GM18517 (cell line): Measurements from ENCODE around the gene LURAP1L.

ENCODE experiments used
- ATAC-seq: cut with Tn5 transposase; IDR thresholded peaks from one replicate; pipeline ENCODE4 v1.9.1; 2021; ENCODE audit warnings: mild to moderate bottlenecking, moderate library complexity; ENCODE audit not compliant: unreplicated experiment

Gene LURAP1L, protein sequence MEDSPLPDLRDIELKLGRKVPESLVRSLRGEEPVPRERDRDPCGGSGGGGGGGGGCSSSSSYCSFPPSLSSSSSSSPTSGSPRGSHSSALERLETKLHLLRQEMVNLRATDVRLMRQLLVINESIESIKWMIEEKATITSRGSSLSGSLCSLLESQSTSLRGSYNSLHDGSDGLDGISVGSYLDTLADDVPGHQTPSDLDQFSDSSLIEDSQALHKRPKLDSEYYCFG

DNA sequence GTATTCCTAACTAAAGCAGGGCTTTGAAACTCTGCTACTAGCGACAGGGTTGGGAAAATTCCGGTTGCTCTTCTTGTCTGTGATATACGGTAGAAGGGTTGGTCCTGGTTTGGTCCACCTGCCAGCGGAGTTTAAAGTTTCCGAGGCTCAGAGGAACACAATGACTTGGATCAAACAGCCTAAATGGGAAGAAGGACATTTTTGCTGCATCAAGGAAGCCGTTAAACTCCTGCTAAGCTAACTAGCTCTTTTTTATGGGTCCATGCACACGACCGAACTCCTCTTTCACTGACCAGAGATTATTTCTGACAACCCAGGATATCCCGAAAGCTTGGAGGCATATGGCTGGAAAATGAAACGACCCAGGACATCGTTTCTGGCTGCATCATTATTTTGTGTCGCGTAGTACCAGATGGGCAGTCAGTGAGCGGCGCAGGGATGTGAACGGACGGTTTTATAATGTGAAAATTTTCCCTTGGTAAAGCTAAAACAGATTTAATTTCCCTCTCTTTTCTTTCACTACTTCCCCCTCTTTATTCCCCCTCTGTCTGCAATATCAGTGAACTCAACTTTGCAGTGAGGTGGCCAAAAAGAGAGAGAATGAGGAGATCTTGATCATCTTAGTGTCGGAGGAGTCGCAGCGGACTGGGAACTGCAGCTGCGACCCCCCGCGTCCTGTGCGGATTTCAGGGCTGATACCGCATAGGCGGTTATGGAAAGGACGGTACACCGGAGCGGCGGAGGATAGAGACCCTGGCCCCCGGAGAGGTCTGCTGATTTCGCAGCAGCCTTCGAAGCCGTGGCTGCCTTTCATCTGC is at the start of gene LURAP1L:
Gene LURAP1L, plus strand, starts transcription at position 160 of the 818 bp plus-strand sequence. CDS start 696 bp downstream, outside the sequence.
- no peak for ATAC-seq

DNA sequence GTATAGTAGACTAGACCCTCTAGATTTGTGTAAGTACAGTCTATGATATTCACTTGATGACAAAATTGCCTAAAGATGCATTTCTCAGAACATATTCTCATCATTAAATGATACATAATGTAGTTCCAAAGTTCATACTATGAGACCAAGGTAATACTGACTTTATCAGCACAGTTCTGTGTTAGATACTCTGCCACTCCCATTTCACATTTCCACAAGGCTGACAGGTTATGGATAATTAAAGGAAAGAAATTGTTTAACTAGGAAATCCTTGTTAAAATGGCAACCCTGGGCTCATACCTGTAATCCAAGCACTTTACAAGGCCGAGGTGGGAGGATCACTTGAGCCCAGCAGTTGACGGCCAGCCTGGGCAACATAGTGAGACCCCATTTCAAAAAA is 48.0 kb upstream of the LURAP1L start:
- ATAC-seq: no peak

DNA sequence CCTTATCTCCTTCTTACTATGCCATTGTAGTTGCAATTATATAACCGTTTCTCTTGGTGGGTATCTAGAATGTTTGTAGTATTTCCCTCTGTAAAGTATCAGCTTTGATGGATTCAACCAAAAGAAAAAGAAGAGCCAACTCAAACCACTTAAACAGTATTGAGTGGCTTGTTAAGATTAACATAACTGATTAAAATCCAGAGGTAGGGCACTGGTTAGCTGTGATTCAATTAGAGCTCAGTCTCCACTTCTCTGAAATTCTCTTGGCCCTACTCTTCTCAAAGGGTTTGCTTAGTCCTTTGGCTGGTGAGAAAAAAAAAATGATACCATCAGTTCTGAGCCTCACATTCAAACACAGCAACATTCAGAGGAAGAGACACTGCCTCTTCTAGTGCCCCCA is 44.6 kb upstream of the LURAP1L start:
- ATAC-seq: no peak

DNA sequence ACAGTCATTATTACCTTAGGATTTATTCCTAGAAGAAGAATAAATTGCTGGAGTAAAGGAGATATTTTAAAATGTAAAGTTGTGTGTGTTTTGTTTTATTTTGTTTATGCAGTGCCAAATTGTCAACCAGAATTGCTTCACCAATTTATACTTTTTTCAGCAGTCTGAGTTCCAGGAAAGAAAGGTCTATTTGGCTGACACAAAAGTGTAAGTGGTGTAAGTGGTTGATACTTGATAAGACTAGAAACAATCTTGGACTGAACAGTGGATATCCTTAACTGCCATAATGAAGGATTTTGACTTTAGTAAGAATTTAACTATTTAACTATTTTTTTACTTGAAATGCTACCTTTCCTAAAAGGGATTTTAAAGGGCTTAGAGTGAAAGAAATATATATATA is 43.9 kb upstream of the LURAP1L start:
- no peak for ATAC-seq

DNA sequence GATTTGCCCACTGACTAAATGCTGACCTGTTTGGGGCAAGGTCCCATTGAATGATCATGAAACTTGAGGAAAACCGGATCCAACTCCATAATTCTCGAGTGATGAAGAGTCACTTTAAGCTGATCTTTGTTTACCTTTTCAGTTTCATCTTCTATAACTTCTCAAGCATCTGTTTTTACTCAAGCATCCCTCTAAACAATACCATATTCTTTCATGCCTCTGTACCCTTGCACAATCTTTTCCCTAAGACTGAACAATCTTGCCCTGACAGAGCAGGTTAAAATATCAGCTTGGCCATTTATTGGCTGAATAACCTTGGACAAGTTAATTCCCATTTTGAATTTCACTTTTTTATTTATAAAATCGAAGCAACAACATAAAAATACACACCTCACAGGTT is 41.8 kb upstream of the LURAP1L start:
- no peak for ATAC-seq

DNA sequence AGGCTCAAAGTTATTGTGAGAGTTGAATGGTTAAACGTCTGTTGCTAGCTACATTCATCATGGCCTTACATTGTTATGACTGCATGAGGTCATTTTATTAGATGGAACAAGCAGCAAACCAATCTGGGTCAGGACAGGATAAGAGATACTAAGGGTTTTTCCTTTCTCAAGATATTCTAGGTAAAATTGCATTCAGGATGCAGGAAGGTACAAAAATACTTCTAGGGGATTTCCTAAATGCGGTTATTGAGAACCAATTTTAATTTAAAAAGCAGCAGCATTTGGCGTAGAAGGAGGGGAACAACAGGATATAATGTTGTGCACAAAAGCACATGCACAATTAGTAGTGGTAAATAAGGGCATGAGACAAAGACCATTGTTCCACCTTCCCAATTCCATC is 39.2 kb upstream of the LURAP1L start:
- no peak for ATAC-seq

DNA sequence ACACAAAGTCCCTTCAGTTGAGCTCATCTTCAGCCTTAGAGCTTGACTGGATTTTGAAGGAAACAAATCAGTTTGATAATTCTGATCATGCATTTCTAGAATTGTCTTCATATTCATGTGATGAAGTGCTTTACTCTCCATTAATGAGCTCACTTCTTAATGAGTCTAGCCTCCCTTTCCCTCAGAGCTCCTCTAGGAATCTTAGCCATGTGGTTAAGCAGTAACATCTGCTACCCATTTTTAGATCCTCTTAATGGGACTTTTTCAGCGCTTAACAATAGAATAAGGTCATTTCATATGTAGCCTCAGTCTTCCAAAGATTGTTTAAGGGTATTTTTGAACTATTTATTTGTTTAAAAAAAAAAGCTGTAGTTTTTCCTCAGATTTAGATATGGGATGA is 36.9 kb upstream of the LURAP1L start:
- ATAC-seq: no peak

DNA sequence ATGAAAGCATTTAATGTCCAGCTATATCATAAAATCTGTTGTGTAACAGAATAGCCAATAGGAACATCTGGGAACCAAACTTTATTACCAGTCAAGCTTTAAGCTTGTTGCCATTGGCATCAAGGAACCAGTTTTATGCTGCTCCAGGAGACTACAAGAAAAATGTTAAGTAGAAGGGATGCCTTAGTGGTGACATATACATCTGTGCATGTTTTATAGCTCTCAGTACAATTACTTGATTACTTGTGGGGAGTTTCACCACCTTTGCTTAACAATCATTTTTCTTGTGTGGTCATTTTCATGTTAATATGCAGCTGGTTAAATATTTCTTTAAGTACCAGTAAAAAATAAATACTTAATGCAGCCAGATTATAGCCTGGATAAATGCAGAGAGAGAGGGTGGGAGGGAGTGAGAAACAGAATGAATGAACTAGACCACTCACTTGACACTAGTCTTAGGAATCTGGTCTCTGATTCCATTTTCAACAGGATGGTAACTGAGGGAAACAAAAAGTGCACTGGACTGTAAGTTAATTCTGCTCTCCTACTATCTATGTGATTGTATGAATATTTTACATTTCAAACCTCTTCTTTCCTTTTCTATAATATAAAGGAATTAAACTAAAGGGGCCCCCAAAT is 35.7 kb upstream of the LURAP1L start:
- ATAC-seq: no peak

DNA sequence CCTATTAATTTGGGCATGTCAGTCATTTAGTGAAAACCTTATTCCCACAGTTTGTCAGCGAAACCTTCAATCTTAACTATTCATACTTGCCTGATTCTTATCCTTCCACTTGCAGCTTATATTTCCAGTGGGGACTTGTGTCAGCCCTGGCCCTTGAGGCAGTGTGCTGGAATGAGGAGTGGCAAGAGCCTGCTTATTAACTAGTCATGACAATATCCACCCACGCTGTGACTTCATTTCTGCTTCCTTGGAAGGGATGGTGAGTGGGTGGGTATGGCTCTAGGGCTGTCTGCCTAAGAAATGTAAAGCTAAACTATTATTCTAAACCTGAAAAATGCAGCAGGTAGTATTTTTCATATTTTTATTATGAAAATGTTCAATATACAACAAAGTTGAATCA is 34.0 kb upstream of the LURAP1L start:
- ATAC-seq: no peak

DNA sequence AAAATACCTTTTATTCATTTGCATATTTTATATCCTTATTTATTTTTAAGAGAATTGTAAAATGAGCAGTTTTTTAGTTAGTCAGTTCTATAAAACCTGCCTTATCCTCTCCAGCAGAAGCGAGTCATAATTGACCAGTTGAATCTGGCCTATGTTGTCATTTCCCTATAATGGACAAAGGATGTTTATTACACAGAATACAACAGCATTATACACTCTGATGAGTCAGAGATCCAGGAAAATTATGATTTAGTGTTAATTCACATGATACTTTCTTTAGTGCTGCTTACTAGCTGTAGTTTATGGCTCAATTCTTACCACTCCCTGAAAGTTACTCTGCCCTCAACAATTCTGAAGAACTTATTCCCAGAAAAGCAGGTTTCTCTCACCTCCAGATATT is 26.8 kb upstream of the LURAP1L start:
- ATAC-seq: no peak

DNA sequence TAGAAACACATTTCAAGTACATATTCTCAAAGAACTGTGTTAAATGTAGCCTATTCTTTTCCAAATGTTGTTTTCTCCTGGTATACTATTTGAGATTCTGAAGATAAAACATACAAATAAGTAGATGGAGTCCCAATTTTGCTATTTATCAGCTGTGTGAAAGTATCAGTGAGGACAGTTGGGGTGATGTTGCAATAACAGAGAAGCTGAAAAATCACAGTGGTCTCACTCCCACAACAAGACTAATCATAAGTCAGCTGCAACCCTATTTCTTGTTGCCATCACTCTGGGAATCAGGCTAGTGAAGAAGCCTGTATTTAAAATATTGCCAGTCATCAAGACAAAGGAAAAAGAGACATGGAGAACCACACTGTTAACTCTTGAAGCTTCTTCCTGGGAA is 25.9 kb upstream of the LURAP1L start:
- ATAC-seq: no peak

DNA sequence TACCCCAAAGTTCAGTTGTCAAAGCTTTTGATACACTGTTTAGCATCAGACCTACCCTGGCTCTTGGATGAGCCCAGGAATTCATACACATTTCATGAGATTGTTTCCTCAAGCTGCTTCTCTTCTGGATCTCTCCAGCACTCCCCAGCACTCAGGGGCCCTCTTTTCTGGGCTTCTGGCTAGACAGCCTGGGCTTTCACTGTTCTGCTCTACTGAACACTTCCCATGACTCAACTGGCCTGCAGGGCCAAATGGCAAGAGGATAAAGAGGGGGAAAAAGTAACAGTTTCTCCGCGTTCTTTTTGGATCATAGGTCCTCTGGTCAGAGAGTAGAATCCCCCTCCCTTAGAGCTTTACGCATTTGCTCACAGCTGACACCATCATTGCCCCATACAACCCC is 20.9 kb upstream of the LURAP1L start:
- no peak for ATAC-seq

DNA sequence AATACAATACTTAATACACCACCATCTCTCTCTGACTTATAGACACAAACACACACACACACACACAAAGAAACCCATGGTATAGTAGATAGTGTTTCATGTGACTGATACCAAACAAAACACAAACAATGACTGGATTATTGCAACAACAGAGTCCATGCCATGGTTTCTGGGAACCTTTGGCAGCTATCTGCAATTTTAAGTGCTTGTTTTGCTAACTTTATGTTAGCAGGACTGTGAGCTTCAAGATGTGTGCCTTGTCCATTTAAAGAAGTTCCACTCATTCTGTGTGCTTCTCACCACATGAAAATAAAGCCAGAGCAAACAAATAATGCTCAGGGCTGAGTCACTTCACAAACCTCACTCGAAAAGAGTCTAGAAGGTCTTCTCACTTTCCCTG is 15.1 kb upstream of the LURAP1L start:
- no peak for ATAC-seq

DNA sequence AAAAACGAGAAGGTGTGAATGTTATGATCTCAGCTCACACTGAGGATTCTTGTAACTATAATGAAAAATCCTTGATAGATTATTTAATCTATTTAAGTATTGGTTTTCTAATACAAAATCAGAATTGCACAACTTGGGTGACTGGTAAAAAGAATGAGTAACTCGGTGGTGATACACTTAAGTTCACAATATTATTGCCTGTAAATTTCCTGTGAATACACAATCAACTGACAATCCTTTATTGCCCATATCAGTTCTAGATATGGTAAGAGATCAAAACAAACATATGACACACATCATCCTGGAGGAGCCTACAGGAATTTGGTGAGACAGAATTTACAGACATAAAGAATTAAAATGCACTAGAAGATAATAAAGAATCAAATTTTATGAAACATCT is 14.1 kb upstream of the LURAP1L start:
- ATAC-seq: no peak

DNA sequence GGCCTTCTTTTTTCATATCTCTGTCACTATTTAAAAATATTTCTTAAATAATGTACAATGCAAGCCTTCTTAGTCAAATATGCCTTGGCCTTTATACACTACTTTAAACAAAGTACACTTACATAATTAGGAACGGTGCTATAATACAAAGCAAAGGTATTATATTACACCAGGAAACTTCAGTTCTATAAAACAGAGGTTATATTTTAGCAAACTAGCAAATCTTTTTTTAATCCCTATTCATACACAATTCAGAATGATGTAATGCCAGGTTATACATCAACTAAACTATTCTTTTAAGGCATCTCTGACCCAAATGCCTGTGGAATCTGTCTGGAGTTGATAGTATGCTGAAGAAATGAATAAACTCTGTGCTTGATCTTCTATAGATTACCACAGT is 10.7 kb upstream of the LURAP1L start:
- ATAC-seq: no peak

DNA sequence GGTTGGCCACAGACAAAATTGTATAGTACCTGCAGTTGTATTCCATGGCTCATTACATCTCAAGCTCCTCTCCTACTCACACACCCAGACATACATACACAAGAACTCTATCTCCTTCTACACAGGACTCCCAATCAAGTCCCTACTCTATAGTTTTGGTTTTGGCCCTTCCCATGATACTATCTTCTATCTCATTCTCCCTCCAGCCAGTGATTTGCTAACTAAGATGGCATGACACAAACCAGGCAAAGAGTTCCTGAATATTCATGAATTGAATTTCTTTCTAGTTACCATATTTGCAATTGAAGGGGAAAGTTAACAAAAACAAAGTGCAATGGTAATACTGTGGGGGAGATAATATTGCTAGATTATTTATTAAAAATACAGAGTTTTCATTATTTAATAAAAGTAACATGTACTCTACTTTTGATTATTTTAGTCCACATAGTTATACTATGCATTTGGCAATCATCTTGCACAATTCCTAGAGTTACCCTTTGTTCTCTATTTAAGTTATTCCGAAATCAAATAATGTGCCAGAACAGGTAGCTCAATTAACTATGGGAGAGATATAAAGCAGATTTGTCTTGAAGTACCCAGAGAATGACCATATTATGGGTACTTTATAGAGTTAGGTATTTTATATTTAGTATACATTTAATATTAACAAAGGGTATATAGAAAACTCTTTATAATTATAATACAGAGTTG is 9.6 kb upstream of the LURAP1L start:
- ATAC-seq: no peak

DNA sequence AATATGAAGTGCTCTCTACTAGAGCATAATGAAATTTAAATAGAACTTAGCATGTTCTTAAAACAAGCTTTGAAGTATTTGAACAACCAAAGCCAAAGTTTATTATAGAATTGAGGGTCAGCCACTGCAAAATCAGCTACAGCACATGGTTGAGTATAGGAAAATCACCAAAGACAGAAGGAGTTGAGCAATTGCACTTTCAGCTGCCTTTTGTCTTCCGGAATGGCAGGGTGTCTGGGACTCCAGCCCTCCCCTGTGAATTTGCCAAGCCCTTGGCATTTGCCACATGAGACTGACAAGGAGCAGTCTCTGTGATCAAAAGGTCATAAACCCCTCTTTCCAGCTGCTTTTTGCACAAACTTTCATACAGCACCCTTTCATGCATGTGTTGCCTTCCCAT is 8.5 kb upstream of the LURAP1L start:
- no peak for ATAC-seq

DNA sequence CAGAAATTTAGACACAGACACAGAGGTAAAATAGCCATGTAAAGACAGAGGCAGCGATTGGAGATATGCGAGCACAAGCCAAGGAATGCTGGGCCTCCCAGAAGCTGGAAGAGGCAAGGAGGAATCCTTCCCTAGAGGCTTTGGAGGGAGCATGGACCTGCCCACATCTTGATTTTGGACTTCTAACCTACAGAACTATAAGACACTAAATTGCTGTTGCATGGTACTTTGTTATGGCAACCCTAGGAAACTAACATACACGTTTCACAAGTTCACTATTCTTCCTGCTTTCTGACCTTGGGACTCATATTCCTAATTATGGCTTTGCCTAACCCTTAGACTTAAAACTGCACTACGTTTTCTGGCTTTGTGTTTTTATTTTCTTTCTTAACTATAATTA is 4.6 kb upstream of the LURAP1L start:
- ATAC-seq: no peak

DNA sequence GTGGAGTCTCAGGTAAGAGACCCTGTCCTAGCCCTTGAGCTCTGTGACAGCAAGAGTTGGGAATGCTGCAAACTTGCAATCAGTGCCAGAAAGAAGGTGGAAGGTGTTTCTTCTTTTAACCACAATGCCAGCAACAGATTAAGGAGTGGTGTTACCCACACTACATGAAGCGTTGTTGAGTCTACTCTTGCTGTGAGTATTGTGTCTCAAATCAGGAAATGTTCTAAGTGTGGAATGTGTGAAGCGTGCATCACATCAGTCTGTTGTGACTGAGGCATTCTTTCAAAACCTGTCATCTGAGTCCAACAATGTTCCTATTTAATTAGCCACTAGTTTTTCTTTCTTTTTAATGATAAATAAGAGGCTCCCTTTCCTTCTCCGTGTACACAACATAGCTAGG is 2.9 kb upstream of the LURAP1L start:
- ATAC-seq: no peak

DNA sequence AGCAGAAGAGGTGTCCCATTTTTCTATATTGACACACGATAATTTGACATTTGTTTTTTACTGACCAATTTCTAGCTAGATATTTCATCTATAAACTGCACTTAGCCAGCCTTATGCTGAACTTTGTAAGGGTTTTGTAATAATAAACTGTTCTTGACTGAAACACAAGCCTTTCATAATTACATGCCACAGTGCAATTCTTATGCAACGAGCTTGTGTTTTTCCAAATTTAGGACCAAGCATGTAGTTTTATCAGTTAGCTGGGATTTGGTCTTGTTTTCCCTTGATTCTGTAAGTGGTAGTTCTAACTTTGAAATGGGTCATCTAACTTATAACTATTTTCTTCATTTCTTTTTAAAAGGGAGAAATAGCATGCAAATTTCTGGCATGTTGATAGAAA is 1.3 kb upstream of the LURAP1L start:
- no peak for ATAC-seq

DNA sequence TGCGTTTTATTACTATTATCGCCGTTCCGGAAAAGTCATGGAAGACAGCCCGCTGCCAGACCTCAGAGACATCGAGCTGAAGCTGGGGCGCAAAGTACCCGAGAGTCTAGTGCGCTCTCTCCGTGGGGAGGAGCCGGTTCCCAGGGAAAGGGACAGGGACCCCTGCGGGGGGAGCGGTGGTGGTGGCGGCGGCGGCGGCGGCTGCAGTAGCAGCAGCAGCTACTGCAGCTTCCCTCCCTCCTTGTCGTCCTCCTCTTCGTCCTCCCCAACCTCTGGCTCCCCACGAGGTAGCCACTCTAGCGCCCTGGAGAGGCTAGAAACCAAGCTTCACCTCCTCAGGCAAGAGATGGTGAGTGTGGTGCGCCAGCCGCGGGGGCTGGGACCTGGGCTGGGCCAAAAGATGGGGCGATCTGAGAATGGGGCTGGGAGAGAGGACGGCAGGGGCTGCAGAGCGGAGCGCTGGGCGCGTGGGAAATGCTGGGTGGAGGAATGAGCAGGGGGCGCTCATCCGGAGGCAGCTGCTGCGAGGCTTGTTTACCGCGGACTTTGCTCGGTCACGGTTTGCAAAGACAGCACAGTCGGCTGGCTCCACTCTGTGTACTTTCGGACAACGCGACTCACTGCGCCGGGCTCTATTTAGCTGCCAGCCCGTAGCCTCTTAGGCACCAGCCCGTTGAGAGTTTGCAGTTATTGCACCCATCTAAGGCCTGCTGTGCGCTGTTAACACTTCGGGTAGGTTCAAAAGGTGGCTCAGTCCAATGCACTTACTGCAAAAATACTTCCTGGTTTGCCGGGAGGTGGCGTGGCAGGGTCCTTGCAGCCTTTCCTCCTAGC is 1.1 kb downstream of the LURAP1L start:
- peak; percentile 95 for ATAC-seq
